PC-9 (cell line): ENCODE measurements around the gene PAX8.

ENCODE experiments used
- CTCF ChIP-seq: fragments of 200-600 bp; sonication (generic); conservative IDR thresholded peaks from 2 replicates; pipeline ENCODE4 v1.6.1; 2017; ENCODE audit warnings: mixed run types, antibody characterized with exemption, mild to moderate bottlenecking, moderate library complexity
- EZH2 ChIP-seq: fragments of 200-600 bp; sonication (generic); IDR thresholded peaks from 2 replicates; pipeline ENCODE4 v1.8.0; 2017; ENCODE audit warnings: antibody characterized with exemption, low read depth

GRCh38 chr2:113232740-113233139, 46.0 kb downstream of the PAX8 start:
- no peak for TF ChIP-seq CTCF
- TF ChIP-seq EZH2, result no peak
